PC-3 (cell line): ENCODE results near the gene KAT2A.

Source experiments
- EZH2 ChIP-seq: fragments of 300-600 bp; sonication (generic); IDR thresholded peaks from one replicate; pipeline ENCODE4 v1.6.1; 2017; ENCODE audit warnings: antibody characterized with exemption, mild to moderate bottlenecking, low read length; ENCODE audit not compliant: unreplicated experiment
- EZH2phosphoT487 ChIP-seq: fragments of 300-600 bp; sonication (generic); IDR thresholded peaks from 2 replicates; pipeline ENCODE4 v1.6.1; 2018; ENCODE audit warnings: mild to moderate bottlenecking, antibody characterized with exemption, low read length, borderline replicate concordance
- TF ChIP-seq, protein P1 (sequence below): fragments of 300-600 bp; sonication (generic); conservative IDR thresholded peaks from 2 replicates; pipeline ENCODE4 v1.5.1; 2017; ENCODE audit warnings: antibody characterized with exemption, low read depth, mild to moderate bottlenecking, low read length

GRCh38 chr17:42159796-42160530, 38.8 kb upstream of the KAT2A start:
- no peak for TF ChIP-seq EZH2
- TF ChIP-seq, protein P1, sequence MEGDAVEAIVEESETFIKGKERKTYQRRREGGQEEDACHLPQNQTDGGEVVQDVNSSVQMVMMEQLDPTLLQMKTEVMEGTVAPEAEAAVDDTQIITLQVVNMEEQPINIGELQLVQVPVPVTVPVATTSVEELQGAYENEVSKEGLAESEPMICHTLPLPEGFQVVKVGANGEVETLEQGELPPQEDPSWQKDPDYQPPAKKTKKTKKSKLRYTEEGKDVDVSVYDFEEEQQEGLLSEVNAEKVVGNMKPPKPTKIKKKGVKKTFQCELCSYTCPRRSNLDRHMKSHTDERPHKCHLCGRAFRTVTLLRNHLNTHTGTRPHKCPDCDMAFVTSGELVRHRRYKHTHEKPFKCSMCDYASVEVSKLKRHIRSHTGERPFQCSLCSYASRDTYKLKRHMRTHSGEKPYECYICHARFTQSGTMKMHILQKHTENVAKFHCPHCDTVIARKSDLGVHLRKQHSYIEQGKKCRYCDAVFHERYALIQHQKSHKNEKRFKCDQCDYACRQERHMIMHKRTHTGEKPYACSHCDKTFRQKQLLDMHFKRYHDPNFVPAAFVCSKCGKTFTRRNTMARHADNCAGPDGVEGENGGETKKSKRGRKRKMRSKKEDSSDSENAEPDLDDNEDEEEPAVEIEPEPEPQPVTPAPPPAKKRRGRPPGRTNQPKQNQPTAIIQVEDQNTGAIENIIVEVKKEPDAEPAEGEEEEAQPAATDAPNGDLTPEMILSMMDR = no peak
- no peak for TF ChIP-seq EZH2phosphoT487
